ENCODE data around the gene CDC42BPB.

Gene CDC42BPB

GRCh38 chr14:103033681-103034096, 23.7 kb downstream of the CDC42BPB start:
- DNase-seq (ENCODE audit: low spot score), result no peak

GRCh38 chr14:103031956-103032355, 25.4 kb downstream of the CDC42BPB start:
- in situ Hi-C loops (cut with MboI; ENCODE audit: low sequenced_read_pairs, unreplicated experiment), result no loop called here
- TF ChIP-seq CTCF (IDR thresholded peaks at IDR 0.05; ENCODE audit: borderline replicate concordance, control extremely low read depth, extremely low read depth, insufficient read depth, missing control alignments), result no peak
- DNase-seq (ENCODE audit: low spot score), result no peak

More at GRCh38 chr14:103033681-103034096, 23.7 kb downstream of the CDC42BPB start:
- no peak for TF ChIP-seq CTCF (IDR thresholded peaks at IDR 0.05; ENCODE audit: borderline replicate concordance, control extremely low read depth, extremely low read depth, insufficient read depth, missing control alignments)
- in situ Hi-C loops (cut with MboI; ENCODE audit: low sequenced_read_pairs, unreplicated experiment), result no loop called here

- in situ Hi-C loops (cut with MboI; ENCODE audit: low sequenced_read_pairs, unreplicated experiment), result no loop called here
- no peak for TF ChIP-seq CTCF (IDR thresholded peaks at IDR 0.05; ENCODE audit: borderline replicate concordance, control extremely low read depth, extremely low read depth, insufficient read depth, missing control alignments)
- no peak for DNase-seq (ENCODE audit: low spot score)
Measured at GRCh38 chr14:103031566-103031911, 25.8 kb downstream of the CDC42BPB start.

- TF ChIP-seq CTCF (IDR thresholded peaks at IDR 0.05; ENCODE audit: borderline replicate concordance, control extremely low read depth, extremely low read depth, insufficient read depth, missing control alignments), result no peak
- DNase-seq (ENCODE audit: low spot score), result no peak
- in situ Hi-C loops (cut with MboI; ENCODE audit: low sequenced_read_pairs, unreplicated experiment), result no loop called here
Measured at GRCh38 chr14:103030741-103031565, 26.4 kb downstream of the CDC42BPB start.

GRCh38 chr14:103029936-103030335, 27.4 kb downstream of the CDC42BPB start:
- no peak for TF ChIP-seq CTCF (IDR thresholded peaks at IDR 0.05; ENCODE audit: borderline replicate concordance, control extremely low read depth, extremely low read depth, insufficient read depth, missing control alignments)
- in situ Hi-C loops (cut with MboI; ENCODE audit: low sequenced_read_pairs, unreplicated experiment), result no loop called here
- no peak for DNase-seq (ENCODE audit: low spot score)

GRCh38 chr14:103028772-103029171, 28.6 kb downstream of the CDC42BPB start:
- DNase-seq (ENCODE audit: low spot score), result no peak
- TF ChIP-seq CTCF (IDR thresholded peaks at IDR 0.05; ENCODE audit: borderline replicate concordance, control extremely low read depth, extremely low read depth, insufficient read depth, missing control alignments), result no peak
- in situ Hi-C loops (cut with MboI; ENCODE audit: low sequenced_read_pairs, unreplicated experiment), result no loop called here

All from GM13976 (cell line).